ENCODE measurements around the gene EXOC4. TPM values are rescaled to one million over a fixed set of nuclear protein-coding genes. Genes with fewer than 3 reads are reported as not detected.

The EXOC4 gene
- total RNA-seq, 2 experiments from 2014 or later, result 58.0 to 59.9 TPM

DNA sequence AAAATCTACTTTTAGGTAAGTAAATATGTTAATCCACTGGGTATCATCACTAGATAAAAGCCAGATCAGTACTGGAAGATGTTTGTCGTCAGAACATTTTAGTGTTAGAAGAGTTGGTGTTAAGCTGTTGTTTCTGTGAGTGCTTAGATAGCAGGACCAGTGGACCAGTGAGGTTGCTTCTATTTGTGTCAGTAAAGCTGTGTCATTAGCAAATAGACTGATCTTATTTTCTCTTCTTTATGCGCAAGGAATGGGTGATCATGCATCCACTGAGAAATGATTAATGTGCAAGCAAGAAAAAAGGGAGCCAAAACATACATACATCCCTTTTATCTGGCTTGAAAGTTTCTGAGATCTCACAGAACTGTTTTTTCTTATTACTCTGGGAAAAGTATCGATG lies 42.6 kb downstream of the EXOC4 start:
- Histone ChIP-seq H3K4me1 (ENCODE audit: insufficient read depth, low read length) (no peaks in the 10 kb centered on the region), H3K27me3 (ENCODE audit: control insufficient read depth in 1 of 2, insufficient read depth in 2 of 2, low read length in 2 of 2) (no peaks in the 10 kb centered on the region), H3K4me3 (ENCODE audit: low read length) (no peak overlapping the region), H3K27ac (ENCODE audit: low read depth in 1 of 2, low read length in 2 of 2) (no peak overlapping the region), H3K9me3 (ENCODE audit: control insufficient read depth in 1 of 2, insufficient read depth in 1 of 2, low read length in 2 of 2) (no peaks in the 10 kb centered on the region), H3K36me3 (ENCODE audit: insufficient read depth, low read length) (no peaks in the 10 kb centered on the region)
- TF ChIP-seq, protein P1, sequence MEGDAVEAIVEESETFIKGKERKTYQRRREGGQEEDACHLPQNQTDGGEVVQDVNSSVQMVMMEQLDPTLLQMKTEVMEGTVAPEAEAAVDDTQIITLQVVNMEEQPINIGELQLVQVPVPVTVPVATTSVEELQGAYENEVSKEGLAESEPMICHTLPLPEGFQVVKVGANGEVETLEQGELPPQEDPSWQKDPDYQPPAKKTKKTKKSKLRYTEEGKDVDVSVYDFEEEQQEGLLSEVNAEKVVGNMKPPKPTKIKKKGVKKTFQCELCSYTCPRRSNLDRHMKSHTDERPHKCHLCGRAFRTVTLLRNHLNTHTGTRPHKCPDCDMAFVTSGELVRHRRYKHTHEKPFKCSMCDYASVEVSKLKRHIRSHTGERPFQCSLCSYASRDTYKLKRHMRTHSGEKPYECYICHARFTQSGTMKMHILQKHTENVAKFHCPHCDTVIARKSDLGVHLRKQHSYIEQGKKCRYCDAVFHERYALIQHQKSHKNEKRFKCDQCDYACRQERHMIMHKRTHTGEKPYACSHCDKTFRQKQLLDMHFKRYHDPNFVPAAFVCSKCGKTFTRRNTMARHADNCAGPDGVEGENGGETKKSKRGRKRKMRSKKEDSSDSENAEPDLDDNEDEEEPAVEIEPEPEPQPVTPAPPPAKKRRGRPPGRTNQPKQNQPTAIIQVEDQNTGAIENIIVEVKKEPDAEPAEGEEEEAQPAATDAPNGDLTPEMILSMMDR (IDR thresholded peaks at IDR 0.05), result no peak
- Mint-ChIP-seq H3K4me3 (no peak overlapping the region), H3K36me3 (ENCODE audit: low read depth) (peaks cover 32% of the 10 kb centered on the region), H3K27ac (no peak overlapping the region), H3K27me3 (no peaks in the 10 kb centered on the region), H3K4me1 (ENCODE audit: low read depth) (peaks cover 10% of the 10 kb centered on the region), H3K9me3 (no peaks in the 10 kb centered on the region)
- ChIA-PET CTCF (interaction anchor here (0.9 kb wide), 1 partner anchor 9 kb away, joined by 3 read pairs; no protein-coding TSS in a partner anchor), POLR2A (no interaction called here)
- intact Hi-C loops (cut with DNase I, micrococcal nuclease), result no loop called here
- ATAC-seq (ENCODE audit: poor library complexity), result no peak
- no peak for DNase-seq

DNA sequence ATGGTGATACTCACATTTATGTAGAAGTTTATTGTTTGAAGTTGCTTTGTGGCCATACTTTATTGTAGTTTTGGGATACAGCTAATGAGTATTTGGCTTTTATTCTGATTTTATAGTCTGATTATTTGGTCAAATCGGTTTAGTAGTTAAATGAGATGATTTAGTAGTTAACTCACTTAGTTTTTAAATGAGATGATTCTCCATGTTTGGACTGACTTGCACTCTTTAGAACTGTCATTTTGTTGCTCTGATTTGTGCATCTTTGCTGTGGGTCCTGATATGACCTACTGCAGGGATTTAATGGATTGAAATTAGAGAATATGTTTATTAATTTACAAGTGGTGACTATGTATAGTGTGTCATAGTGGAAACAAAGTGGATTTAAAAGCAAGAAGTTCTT lies 44.2 kb downstream of the EXOC4 start:
- peaks cover 17% of the 10 kb centered on the region for H3K36me3 Mint-ChIP-seq (ENCODE audit: low read depth)
- CTCF ChIA-PET, result no interaction called here
- H3K9me3 Mint-ChIP-seq, result no peaks in the 10 kb centered on the region
- intact Hi-C loops (cut with DNase I, micrococcal nuclease), result no loop called here
- H3K27ac ChIP-seq (ENCODE audit: low read depth in 1 of 2, low read length in 2 of 2), result no peak overlapping the region
- no peak overlapping the region for H3K4me3 Mint-ChIP-seq
- no peaks in the 10 kb centered on the region for H3K9me3 ChIP-seq (ENCODE audit: control insufficient read depth in 1 of 2, insufficient read depth in 1 of 2, low read length in 2 of 2)
- TF ChIP-seq, protein P1 (IDR thresholded peaks at IDR 0.05), result no peak
- no peaks in the 10 kb centered on the region for H3K36me3 ChIP-seq (ENCODE audit: insufficient read depth, low read length)
- H3K27ac Mint-ChIP-seq, result no peak overlapping the region
- H3K27me3 Mint-ChIP-seq, result no peaks in the 10 kb centered on the region
- H3K4me1 ChIP-seq (ENCODE audit: insufficient read depth, low read length), result no peaks in the 10 kb centered on the region
- ATAC-seq (ENCODE audit: poor library complexity) (no peak), DNase-seq (no peak)
- POLR2A ChIA-PET, result no interaction called here
- H3K4me3 ChIP-seq (ENCODE audit: low read length), result no peak overlapping the region
- no peaks in the 10 kb centered on the region for H3K27me3 ChIP-seq (ENCODE audit: control insufficient read depth in 1 of 2, insufficient read depth in 2 of 2, low read length in 2 of 2)
- peaks cover 4% of the 10 kb centered on the region for H3K4me1 Mint-ChIP-seq (ENCODE audit: low read depth)

DNA sequence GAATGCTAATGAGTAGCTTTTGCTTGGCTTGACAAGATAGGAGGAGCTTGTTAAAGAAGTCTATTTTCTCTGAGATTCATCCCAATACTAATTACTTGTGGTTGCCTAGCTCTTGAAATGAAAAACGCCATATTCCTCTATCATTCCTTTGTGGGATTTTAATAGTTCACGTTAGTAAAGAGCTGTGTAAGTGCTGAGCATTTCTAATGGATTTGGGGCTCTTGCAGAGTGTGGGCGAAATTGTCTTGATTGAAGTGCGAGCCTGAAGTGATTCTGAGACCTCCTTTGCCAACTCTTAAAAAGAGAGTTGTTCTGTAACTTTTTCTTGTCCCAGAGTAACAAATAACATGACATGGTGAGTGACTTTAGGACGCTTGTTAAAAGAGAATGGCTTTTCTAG lies 45.2 kb downstream of the EXOC4 start:
- CTCF ChIA-PET, result no interaction called here
- Mint-ChIP-seq H3K36me3 (ENCODE audit: low read depth) (peaks cover 8% of the 10 kb centered on the region), H3K9me3 (no peaks in the 10 kb centered on the region), H3K4me1 (ENCODE audit: low read depth) (peaks cover 4% of the 10 kb centered on the region), H3K27ac (no peak overlapping the region), H3K4me3 (no peak overlapping the region), H3K27me3 (no peaks in the 10 kb centered on the region)
- intact Hi-C loops (cut with DNase I, micrococcal nuclease), result no loop called here
- POLR2A ChIA-PET, result no interaction called here
- Histone ChIP-seq H3K4me1 (ENCODE audit: insufficient read depth, low read length) (no peaks in the 10 kb centered on the region), H3K36me3 (ENCODE audit: insufficient read depth, low read length) (no peaks in the 10 kb centered on the region), H3K27ac (ENCODE audit: low read depth in 1 of 2, low read length in 2 of 2) (no peak overlapping the region), H3K9me3 (ENCODE audit: control insufficient read depth in 1 of 2, insufficient read depth in 1 of 2, low read length in 2 of 2) (no peaks in the 10 kb centered on the region), H3K4me3 (ENCODE audit: low read length) (no peak overlapping the region), H3K27me3 (ENCODE audit: control insufficient read depth in 1 of 2, insufficient read depth in 2 of 2, low read length in 2 of 2) (no peaks in the 10 kb centered on the region)
- DNase-seq (no peak), ATAC-seq (ENCODE audit: poor library complexity) (no peak)
- TF ChIP-seq, protein P1 (IDR thresholded peaks at IDR 0.05), result no peak
